Measurements from ENCODE around the gene DMD.

- TF ChIP-seq CTCF (IDR thresholded peaks at IDR 0.05; ENCODE audit: low read depth, low read length) = no peak
- TF ChIP-seq EZH2phosphoT487 (IDR thresholded peaks at IDR 0.05; ENCODE audit: low read depth) = no peak
These were observed 116.3 kb downstream of the DMD start for GRCh38 chrX:33095079-33095478.

Data from OCI-LY3 (cell line).